ENCODE measurements around the gene R3HDM1.

Gene R3HDM1

GRCh38 chr2:135676031-135676430 is 144.7 kb downstream of the R3HDM1 start:
- Histone ChIP-seq H3K4me3 (ENCODE audit: low read length in 2 of 2) (no peak overlapping the region), H4K91ac (ENCODE audit: low read depth, low read length, poor library complexity) (no peak overlapping the region), H3K4me2 (ENCODE audit: insufficient read depth, low read length, poor library complexity, severe bottlenecking) (no peak overlapping the region), H3K9me3 (replicated peaks in 1 of 2; ENCODE audit: control insufficient read depth in 2 of 2, insufficient read depth in 1 of 2, low read depth in 1 of 2, low read length in 2 of 2) (peaks cover 0 to 8% of the 10 kb centered on the region in 2 donors), H2BK12ac (ENCODE audit: low read length) (no peak overlapping the region), H2AK5ac (ENCODE audit: low read depth, low read length) (no peak overlapping the region), H2AFZ (ENCODE audit: low read length) (no peak overlapping the region), H2BK120ac (ENCODE audit: low read depth, low read length) (no peak overlapping the region), H2BK15ac (ENCODE audit: low read length) (no peak overlapping the region), H3K9ac (ENCODE audit: low read depth, low read length, poor library complexity) (no peak overlapping the region), H3K23ac (ENCODE audit: low read depth, low read length, poor library complexity) (no peak overlapping the region), H3K36me3 (replicated peaks in 1 of 2; ENCODE audit: control insufficient read depth in 2 of 2, insufficient read depth in 2 of 2, low read length in 2 of 2) (peaks cover 9 to 82% of the 10 kb centered on the region in 2 donors), H3K18ac (ENCODE audit: low read length) (no peak overlapping the region), H3K27me3 (ENCODE audit: control insufficient read depth in 3 of 3, insufficient read depth in 3 of 3, low read depth in 1 of 3, low read length in 3 of 3) (no peaks in the 10 kb centered on the region), H4K8ac (ENCODE audit: low read depth, low read length) (no peak overlapping the region), H3K4me1 (ENCODE audit: control insufficient read depth in 2 of 2, insufficient read depth in 1 of 2, low read depth in 1 of 2, low read length in 2 of 2) (no peaks in the 10 kb centered on the region), H2BK5ac (ENCODE audit: low read length) (no peak overlapping the region), H3K14ac (ENCODE audit: low read length) (no peak overlapping the region), H3K27ac (replicated peaks; ENCODE audit: low read length) (no peak overlapping the region), H3K79me1 (ENCODE audit: low read depth, low read length) (no peaks in the 10 kb centered on the region), H3K4ac (ENCODE audit: low read length) (no peak overlapping the region)
- no CpG with 5 or more reads among the region's 3 CpGs for WGBS, 2 donors (ENCODE audit: extremely low coverage in 2 of 2, insufficient read length in 2 of 2, insufficient replicate concordance in 1 of 2)
- no peak for DNase-seq (ENCODE audit: low spot score)

GRCh38 chr2:135679125-135679524 is 147.8 kb downstream of the R3HDM1 start:
- H4K8ac ChIP-seq (ENCODE audit: low read depth, low read length): no peak overlapping the region
- H2BK120ac ChIP-seq (ENCODE audit: low read depth, low read length): no peak overlapping the region
- no peak overlapping the region for H3K27ac ChIP-seq (replicated peaks; ENCODE audit: low read length)
- no peak overlapping the region for H2BK15ac ChIP-seq (ENCODE audit: low read length)
- H3K9ac ChIP-seq (ENCODE audit: low read depth, low read length, poor library complexity): no peak overlapping the region
- no peak overlapping the region for H2AFZ ChIP-seq (ENCODE audit: low read length)
- H3K79me1 ChIP-seq (ENCODE audit: low read depth, low read length): no peaks in the 10 kb centered on the region
- H3K4me2 ChIP-seq (ENCODE audit: insufficient read depth, low read length, poor library complexity, severe bottlenecking): no peak overlapping the region
- no peak overlapping the region for H2AK5ac ChIP-seq (ENCODE audit: low read depth, low read length)
- no peak overlapping the region for H3K23ac ChIP-seq (ENCODE audit: low read depth, low read length, poor library complexity)
- H3K4me3 ChIP-seq (ENCODE audit: low read length in 2 of 2): no peak overlapping the region
- H2BK5ac ChIP-seq (ENCODE audit: low read length): no peak overlapping the region
- H3K27me3 ChIP-seq (ENCODE audit: control insufficient read depth in 3 of 3, insufficient read depth in 3 of 3, low read depth in 1 of 3, low read length in 3 of 3): no peaks in the 10 kb centered on the region
- H2BK12ac ChIP-seq (ENCODE audit: low read length): no peak overlapping the region
- H3K36me3 ChIP-seq (replicated peaks in 1 of 2; ENCODE audit: control insufficient read depth in 2 of 2, insufficient read depth in 2 of 2, low read length in 2 of 2): peaks cover 10 to 74% of the 10 kb centered on the region in 2 donors
- H3K4ac ChIP-seq (ENCODE audit: low read length): no peak overlapping the region
- no CpG with 5 or more reads among the region's 2 CpGs for WGBS, 2 donors (ENCODE audit: extremely low coverage in 2 of 2, insufficient read length in 2 of 2, insufficient replicate concordance in 1 of 2)
- H3K9me3 ChIP-seq (replicated peaks in 1 of 2; ENCODE audit: control insufficient read depth in 2 of 2, insufficient read depth in 1 of 2, low read depth in 1 of 2, low read length in 2 of 2): peaks cover 0 to 9% of the 10 kb centered on the region in 2 donors
- no peak for DNase-seq (ENCODE audit: low spot score)
- no peak overlapping the region for H4K91ac ChIP-seq (ENCODE audit: low read depth, low read length, poor library complexity)
- H3K4me1 ChIP-seq (ENCODE audit: control insufficient read depth in 2 of 2, insufficient read depth in 1 of 2, low read depth in 1 of 2, low read length in 2 of 2): no peaks in the 10 kb centered on the region
- no peak overlapping the region for H3K18ac ChIP-seq (ENCODE audit: low read length)
- H3K14ac ChIP-seq (ENCODE audit: low read length): no peak overlapping the region

DNA sequence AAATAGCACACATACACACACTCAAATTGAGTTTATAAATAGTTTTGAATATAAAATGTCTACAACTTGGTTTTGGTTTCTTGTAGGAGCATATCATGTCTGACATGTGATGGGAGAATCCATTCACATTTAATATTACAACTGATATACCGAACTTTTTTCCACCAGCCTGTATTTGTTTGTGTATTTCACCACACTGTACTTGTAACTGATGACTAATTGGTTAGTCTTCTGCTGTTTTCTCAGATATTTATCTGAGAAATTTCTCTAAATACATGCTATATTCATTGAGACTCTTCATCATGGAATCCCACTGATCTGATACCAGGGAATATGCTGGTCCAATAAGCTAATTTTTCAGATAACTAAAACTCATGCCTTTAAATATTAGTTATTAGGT is 154.1 kb downstream of the R3HDM1 start:
- no peak overlapping the region for H3K4ac ChIP-seq (ENCODE audit: low read length)
- H2AFZ ChIP-seq (ENCODE audit: low read length): no peak overlapping the region
- no peak overlapping the region for H3K18ac ChIP-seq (ENCODE audit: low read length)
- no peak overlapping the region for H2AK5ac ChIP-seq (ENCODE audit: low read depth, low read length)
- H3K36me3 ChIP-seq (replicated peaks in 1 of 2; ENCODE audit: control insufficient read depth in 2 of 2, insufficient read depth in 2 of 2, low read length in 2 of 2): peaks cover 5 to 54% of the 10 kb centered on the region in 2 donors
- H3K14ac ChIP-seq (ENCODE audit: low read length): no peak overlapping the region
- H3K23ac ChIP-seq (ENCODE audit: low read depth, low read length, poor library complexity): no peak overlapping the region
- peaks cover 0 to 8% of the 10 kb centered on the region in 2 donors for H3K9me3 ChIP-seq (replicated peaks in 1 of 2; ENCODE audit: control insufficient read depth in 2 of 2, insufficient read depth in 1 of 2, low read depth in 1 of 2, low read length in 2 of 2)
- no peak overlapping the region for H3K27ac ChIP-seq (replicated peaks; ENCODE audit: low read length)
- no peak overlapping the region for H3K9ac ChIP-seq (ENCODE audit: low read depth, low read length, poor library complexity)
- H2BK120ac ChIP-seq (ENCODE audit: low read depth, low read length): no peak overlapping the region
- no peak overlapping the region for H3K4me3 ChIP-seq (ENCODE audit: low read length in 2 of 2)
- peaks cover 0 to 2% of the 10 kb centered on the region in 2 donors for H3K4me1 ChIP-seq (ENCODE audit: control insufficient read depth in 2 of 2, insufficient read depth in 1 of 2, low read depth in 1 of 2, low read length in 2 of 2)
- no peaks in the 10 kb centered on the region for H3K79me1 ChIP-seq (ENCODE audit: low read depth, low read length)
- H2BK12ac ChIP-seq (ENCODE audit: low read length): no peak overlapping the region
- no peak overlapping the region for H4K8ac ChIP-seq (ENCODE audit: low read depth, low read length)
- H4K91ac ChIP-seq (ENCODE audit: low read depth, low read length, poor library complexity): no peak overlapping the region
- no peaks in the 10 kb centered on the region for H3K27me3 ChIP-seq (ENCODE audit: control insufficient read depth in 3 of 3, insufficient read depth in 3 of 3, low read depth in 1 of 3, low read length in 3 of 3)
- H3K4me2 ChIP-seq (ENCODE audit: insufficient read depth, low read length, poor library complexity, severe bottlenecking): no peak overlapping the region
- DNase-seq (ENCODE audit: low spot score): no peak
- no peak overlapping the region for H2BK5ac ChIP-seq (ENCODE audit: low read length)
- H2BK15ac ChIP-seq (ENCODE audit: low read length): no peak overlapping the region
- no CpG with 5 or more reads among the region's 1 CpG for WGBS, 2 donors (ENCODE audit: extremely low coverage in 2 of 2, insufficient read length in 2 of 2, insufficient replicate concordance in 1 of 2)

GRCh38 chr2:135688978-135689377 is 157.7 kb downstream of the R3HDM1 start:
- H3K4me1 ChIP-seq (ENCODE audit: control insufficient read depth in 2 of 2, insufficient read depth in 1 of 2, low read depth in 1 of 2, low read length in 2 of 2): peaks cover 0 to 2% of the 10 kb centered on the region in 2 donors
- no peak overlapping the region for H4K8ac ChIP-seq (ENCODE audit: low read depth, low read length)
- no peak overlapping the region for H3K9ac ChIP-seq (ENCODE audit: low read depth, low read length, poor library complexity)
- H4K91ac ChIP-seq (ENCODE audit: low read depth, low read length, poor library complexity): no peak overlapping the region
- no peak overlapping the region for H2BK15ac ChIP-seq (ENCODE audit: low read length)
- no peak overlapping the region for H3K27ac ChIP-seq (replicated peaks; ENCODE audit: low read length)
- H3K14ac ChIP-seq (ENCODE audit: low read length): no peak overlapping the region
- H3K4me3 ChIP-seq (ENCODE audit: low read length in 2 of 2): no peak overlapping the region
- no peak overlapping the region for H2AFZ ChIP-seq (ENCODE audit: low read length)
- peaks cover 1 to 41% of the 10 kb centered on the region in 2 donors for H3K36me3 ChIP-seq (replicated peaks in 1 of 2; ENCODE audit: control insufficient read depth in 2 of 2, insufficient read depth in 2 of 2, low read length in 2 of 2)
- no peaks in the 10 kb centered on the region for H3K79me1 ChIP-seq (ENCODE audit: low read depth, low read length)
- H2AK5ac ChIP-seq (ENCODE audit: low read depth, low read length): no peak overlapping the region
- no peak overlapping the region for H2BK5ac ChIP-seq (ENCODE audit: low read length)
- no peaks in the 10 kb centered on the region for H3K27me3 ChIP-seq (ENCODE audit: control insufficient read depth in 3 of 3, insufficient read depth in 3 of 3, low read depth in 1 of 3, low read length in 3 of 3)
- no peak overlapping the region for H2BK12ac ChIP-seq (ENCODE audit: low read length)
- no peaks in the 10 kb centered on the region for H3K9me3 ChIP-seq (replicated peaks in 1 of 2; ENCODE audit: control insufficient read depth in 2 of 2, insufficient read depth in 1 of 2, low read depth in 1 of 2, low read length in 2 of 2)
- H3K23ac ChIP-seq (ENCODE audit: low read depth, low read length, poor library complexity): no peak overlapping the region
- no peak for DNase-seq (ENCODE audit: low spot score)
- no peak overlapping the region for H3K18ac ChIP-seq (ENCODE audit: low read length)
- H3K4ac ChIP-seq (ENCODE audit: low read length): no peak overlapping the region
- H3K4me2 ChIP-seq (ENCODE audit: insufficient read depth, low read length, poor library complexity, severe bottlenecking): no peak overlapping the region
- no peak overlapping the region for H2BK120ac ChIP-seq (ENCODE audit: low read depth, low read length)
